Mammary epithelial cell (primary cell): ENCODE measurements around the gene ZBTB45.

Experiments used
- EZH2 ChIP-seq: IDR thresholded peaks from 2 replicates; pipeline ENCODE4 v1.6.1; 2012; ENCODE audit warnings: low read length, inconsistent platforms, borderline replicate concordance
- TF ChIP-seq, protein P1 (sequence below), 2 donors: IDR thresholded peaks in 1 of 2; conservative IDR thresholded peaks in 1 of 2; 2 replicates each; pipeline ENCODE4 v1.5.1; 2011 to 2012; ENCODE audit warnings: inconsistent platforms in 2 of 2, low read length in 2 of 2, mild to moderate bottlenecking in 2 of 2, control low read depth in 1 of 2, low read depth in 1 of 2; ENCODE audit not compliant: insufficient read depth in 1 of 2; ENCODE audit errors: extremely low read depth in 1 of 2

DNA sequence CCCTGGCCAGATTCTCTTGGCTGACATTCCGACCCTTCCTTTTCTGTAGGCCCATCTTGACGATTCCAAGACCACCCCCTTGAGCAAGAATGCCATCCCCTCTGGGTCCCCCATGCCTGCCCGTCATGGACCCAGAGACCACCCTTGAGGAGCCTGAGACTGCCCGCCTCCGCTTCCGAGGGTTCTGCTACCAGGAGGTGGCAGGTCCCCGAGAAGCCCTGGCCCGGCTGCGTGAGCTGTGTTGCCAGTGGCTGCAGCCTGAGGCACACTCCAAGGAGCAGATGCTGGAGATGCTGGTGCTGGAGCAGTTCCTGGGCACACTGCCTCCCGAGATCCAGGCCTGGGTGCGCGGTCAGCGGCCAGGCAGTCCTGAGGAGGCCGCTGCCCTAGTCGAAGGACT lies 42.5 kb downstream of the ZBTB45 start:
- no peak for TF ChIP-seq EZH2
- TF ChIP-seq, protein P1, sequence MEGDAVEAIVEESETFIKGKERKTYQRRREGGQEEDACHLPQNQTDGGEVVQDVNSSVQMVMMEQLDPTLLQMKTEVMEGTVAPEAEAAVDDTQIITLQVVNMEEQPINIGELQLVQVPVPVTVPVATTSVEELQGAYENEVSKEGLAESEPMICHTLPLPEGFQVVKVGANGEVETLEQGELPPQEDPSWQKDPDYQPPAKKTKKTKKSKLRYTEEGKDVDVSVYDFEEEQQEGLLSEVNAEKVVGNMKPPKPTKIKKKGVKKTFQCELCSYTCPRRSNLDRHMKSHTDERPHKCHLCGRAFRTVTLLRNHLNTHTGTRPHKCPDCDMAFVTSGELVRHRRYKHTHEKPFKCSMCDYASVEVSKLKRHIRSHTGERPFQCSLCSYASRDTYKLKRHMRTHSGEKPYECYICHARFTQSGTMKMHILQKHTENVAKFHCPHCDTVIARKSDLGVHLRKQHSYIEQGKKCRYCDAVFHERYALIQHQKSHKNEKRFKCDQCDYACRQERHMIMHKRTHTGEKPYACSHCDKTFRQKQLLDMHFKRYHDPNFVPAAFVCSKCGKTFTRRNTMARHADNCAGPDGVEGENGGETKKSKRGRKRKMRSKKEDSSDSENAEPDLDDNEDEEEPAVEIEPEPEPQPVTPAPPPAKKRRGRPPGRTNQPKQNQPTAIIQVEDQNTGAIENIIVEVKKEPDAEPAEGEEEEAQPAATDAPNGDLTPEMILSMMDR (conservative IDR thresholded peaks at IDR 0.05 in 1 of 2, IDR thresholded peaks at IDR 0.05 in 1 of 2; ENCODE audit: extremely low read depth in 1 of 2, insufficient read depth in 1 of 2, low read depth in 1 of 2, low read length in 2 of 2), result no peak
